ENCODE measurements around the gene CDC42EP5. TPM values are rescaled to one million over a fixed set of nuclear protein-coding genes. Genes with fewer than 3 reads are reported as not detected.

Gene CDC42EP5
- total and polyA plus RNA-seq, 2 donors (not counting 1 experiment from before 2014, with no cell fraction given) = not detected

GRCh38 chr19:54462047-54462654 is 10.9 kb downstream of the CDC42EP5 start:
- Mint-ChIP-seq H3K9me3 (ENCODE audit: insufficient read depth) (no peaks in the 10 kb centered on the region), H3K27ac (peak overlapping the region; percentile 61), H3K27me3 (no peaks in the 10 kb centered on the region), H3K4me1 (peaks cover 23% of the 10 kb centered on the region), H3K4me3 (peak overlapping the region; percentile 34)
- Histone ChIP-seq H3K27ac (ENCODE audit: low read length in 2 of 2) (peak overlapping the region; percentile 54 to 84), H3K9ac (ENCODE audit: low read length) (no peak overlapping the region), H3K4me3 (ENCODE audit: control extremely low read depth in 1 of 5, extremely low read depth in 1 of 5, insufficient read depth in 1 of 5, low read depth in 2 of 5, low read length in 4 of 5) (peak overlapping the region in 1 of 5 experiments; percentile 77), H3K4me2 (replicated peaks; ENCODE audit: low read depth, low read length, poor library complexity, severe bottlenecking) (peak overlapping the region; percentile 100), H2AFZ (ENCODE audit: insufficient read depth, low read depth, low read length, poor library complexity, severe bottlenecking) (no peak overlapping the region), H3K9me3 (ENCODE audit: control extremely low read depth in 1 of 3, control insufficient read depth in 2 of 3, insufficient read depth in 1 of 3, low read length in 2 of 3) (peaks cover 0 to 26% (median 0%) of the 10 kb centered on the region in 3 donors), H4K20me1 (ENCODE audit: control insufficient read depth, insufficient read depth, low read length, poor library complexity, severe bottlenecking) (peaks cover 57% of the 10 kb centered on the region), H3K27me3 (replicated peaks in 1 of 4; ENCODE audit: control extremely low read depth in 1 of 4, control insufficient read depth in 3 of 4, insufficient read depth in 4 of 4, low read length in 3 of 4) (no peaks in the 10 kb centered on the region), H3K36me3 (replicated peaks in 1 of 2; ENCODE audit: control extremely low read depth in 1 of 2, control insufficient read depth in 1 of 2, extremely low read depth in 1 of 2, insufficient read depth in 2 of 2, low read length in 1 of 2) (peaks cover 0 to 46% of the 10 kb centered on the region in 2 experiments), H3K79me2 (ENCODE audit: control insufficient read depth, insufficient read depth, low read length) (peaks cover 23% of the 10 kb centered on the region), H3K4me1 (ENCODE audit: control insufficient read depth in 2 of 2, insufficient read depth in 2 of 2, low read length in 2 of 2) (peaks cover 16 to 29% of the 10 kb centered on the region in 2 donors)
- ChIA-PET CTCF (no interaction called here), POLR2A (interaction anchor here (0.5 to 1.7 kb wide), 4 partner anchors 9 to 19 kb away, joined by 3 to 8 read pairs (median 4); partner anchors contain the start of gene LENG8)
- TF ChIP-seq CTCF (IDR thresholded peaks at IDR 0.05) (no peak), EZH2 (IDR thresholded peaks at IDR 0.05; ENCODE audit: borderline replicate concordance, insufficient read depth, low read depth, low read length, poor library complexity, severe bottlenecking) (no peak)
- peak; percentile 48 for DNase-seq
- 92% methylated on average over 15 of the region's 15 CpGs for WGBS (ENCODE audit: insufficient coverage)
- intact Hi-C loops (cut with micrococcal nuclease) = loop anchor here (5.0 kb wide), 1 partner anchor 595 kb away; the partner anchor contains the start of gene MYADM
- no peak for ATAC-seq (ENCODE audit: low read depth)

- WGBS (ENCODE audit: insufficient coverage) = no CpG with 5 or more reads among the region's 3 CpGs
- H3K4me3 Mint-ChIP-seq = peak overlapping the region; percentile 34
- ATAC-seq (ENCODE audit: low read depth) = no peak
Measured at GRCh38 chr19:54461613-54462012, 11.5 kb downstream of the CDC42EP5 start.

More at GRCh38 chr19:54461613-54462012, 11.5 kb downstream of the CDC42EP5 start:
- no peaks in the 10 kb centered on the region for H3K27me3 Mint-ChIP-seq
- peaks cover 0 to 26% (median 0%) of the 10 kb centered on the region in 3 donors for H3K9me3 ChIP-seq (ENCODE audit: control extremely low read depth in 1 of 3, control insufficient read depth in 2 of 3, insufficient read depth in 1 of 3, low read length in 2 of 3)
- CTCF ChIA-PET = no interaction called here
- H3K4me1 ChIP-seq (ENCODE audit: control insufficient read depth in 2 of 2, insufficient read depth in 2 of 2, low read length in 2 of 2) = peaks cover 16 to 29% of the 10 kb centered on the region in 2 donors
- H3K79me2 ChIP-seq (ENCODE audit: control insufficient read depth, insufficient read depth, low read length) = peaks cover 28% of the 10 kb centered on the region
- H3K27ac ChIP-seq (ENCODE audit: low read length in 2 of 2) = no peak overlapping the region
- POLR2A ChIA-PET = interaction anchor here (0.6 to 1.7 kb wide), 4 partner anchors 8 to 1177 kb away, joined by 3 to 8 read pairs (median 5); partner anchors contain the start of gene LENG8
- H3K4me3 ChIP-seq (ENCODE audit: control extremely low read depth in 1 of 5, extremely low read depth in 1 of 5, insufficient read depth in 1 of 5, low read depth in 2 of 5, low read length in 4 of 5) = no peak overlapping the region
- peaks cover 23% of the 10 kb centered on the region for H3K4me1 Mint-ChIP-seq
- TF ChIP-seq CTCF (IDR thresholded peaks at IDR 0.05) (no peak), EZH2 (IDR thresholded peaks at IDR 0.05; ENCODE audit: borderline replicate concordance, insufficient read depth, low read depth, low read length, poor library complexity, severe bottlenecking) (no peak)
- peak overlapping the region; percentile 100 for H3K4me2 ChIP-seq (replicated peaks; ENCODE audit: low read depth, low read length, poor library complexity, severe bottlenecking)
- no peak for DNase-seq
- H3K27ac Mint-ChIP-seq = peak overlapping the region; percentile 61
- peaks cover 0 to 51% of the 10 kb centered on the region in 2 experiments for H3K36me3 ChIP-seq (replicated peaks in 1 of 2; ENCODE audit: control extremely low read depth in 1 of 2, control insufficient read depth in 1 of 2, extremely low read depth in 1 of 2, insufficient read depth in 2 of 2, low read length in 1 of 2)
- H4K20me1 ChIP-seq (ENCODE audit: control insufficient read depth, insufficient read depth, low read length, poor library complexity, severe bottlenecking) = peaks cover 62% of the 10 kb centered on the region
- no peak overlapping the region for H2AFZ ChIP-seq (ENCODE audit: insufficient read depth, low read depth, low read length, poor library complexity, severe bottlenecking)
- H3K9ac ChIP-seq (ENCODE audit: low read length) = no peak overlapping the region
- no peaks in the 10 kb centered on the region for H3K27me3 ChIP-seq (replicated peaks in 1 of 4; ENCODE audit: control extremely low read depth in 1 of 4, control insufficient read depth in 3 of 4, insufficient read depth in 4 of 4, low read length in 3 of 4)
- H3K9me3 Mint-ChIP-seq (ENCODE audit: insufficient read depth) = no peaks in the 10 kb centered on the region
- intact Hi-C loops (cut with micrococcal nuclease) = loop anchor here (5.0 kb wide), 1 partner anchor 594 kb away; the partner anchor contains the start of gene MYADM

Measured in B cell (primary cell).